Measurements from ENCODE around the gene SPINT2. TPM values are rescaled to one million over a fixed set of nuclear protein-coding genes. Genes with fewer than 3 reads are reported as not detected.
"Not testable (repeated sequence)": the region's sequence is repeated elsewhere in the genome, so short reads cannot be mapped to it uniquely, and the experiment has no call there.

SPINT2 gene
- polyA plus RNA-seq, 1 donor (not counting 4 experiments of a cell fraction or from before 2014, with no cell fraction given), result 363 TPM

DNA sequence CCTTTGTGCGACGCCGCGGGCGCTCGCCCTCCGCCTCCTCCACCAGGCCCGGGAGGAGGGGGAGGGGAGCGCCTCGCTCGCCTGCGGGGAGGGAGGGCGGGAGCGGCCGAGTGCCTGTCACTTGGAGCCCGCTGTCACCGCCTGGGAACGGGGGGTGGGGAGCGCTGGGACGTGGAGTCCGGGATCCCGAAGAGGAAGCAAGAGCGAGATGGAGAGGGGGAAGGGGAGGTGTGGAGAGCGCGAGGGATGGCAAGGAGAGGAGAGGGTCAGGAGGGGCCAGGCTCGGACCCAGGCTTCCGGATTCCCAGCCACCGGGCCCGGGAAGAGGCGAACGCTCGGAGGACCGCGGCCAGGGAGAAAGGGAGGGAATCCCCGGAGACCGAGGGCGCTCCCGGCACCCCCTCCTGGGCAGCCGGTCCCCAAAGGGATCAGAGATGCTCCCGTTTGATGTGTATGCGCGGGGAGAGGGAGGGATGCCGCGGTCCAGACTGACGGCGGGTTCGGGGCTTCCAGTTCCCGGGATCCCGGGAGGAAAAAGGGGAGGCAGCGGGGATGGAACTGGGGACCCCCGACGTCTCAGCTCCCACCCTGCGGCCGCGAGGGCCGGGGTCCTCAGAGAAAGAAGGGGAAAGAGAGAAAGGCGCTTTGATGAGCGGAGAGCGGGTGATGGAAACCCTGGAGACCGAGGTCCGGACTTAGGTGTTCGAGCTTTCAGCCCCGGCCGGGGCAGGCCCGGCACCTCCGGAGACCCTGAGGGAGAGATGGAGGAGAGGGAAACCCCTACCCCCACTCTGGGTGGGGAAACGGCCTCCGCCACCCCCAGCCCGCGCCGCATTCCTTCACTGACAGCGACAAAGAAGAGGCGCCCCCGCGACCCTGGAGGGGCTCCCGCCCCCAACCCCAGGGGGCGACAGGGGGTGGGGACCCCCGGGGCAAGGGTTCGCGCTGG, 35.6 kb upstream of the SPINT2 start:
- no peaks in the 10 kb centered on the region for H3K9me3 ChIP-seq (ENCODE audit: control insufficient read depth, low read depth, low read length)
- no peaks in the 10 kb centered on the region for H3K36me3 ChIP-seq (ENCODE audit: control insufficient read depth in 2 of 2, extremely low read depth in 1 of 2, insufficient read depth in 2 of 2, low read length in 2 of 2)
- TF ChIP-seq EZH2 (IDR thresholded peaks at IDR 0.05; ENCODE audit: low read length) (peak; percentile 38), CTCF (optimal IDR thresholded peaks at IDR 0.05 in 1 of 3, IDR thresholded peaks at IDR 0.05 in 1 of 3, conservative IDR thresholded peaks at IDR 0.05 in 1 of 3; ENCODE audit: extremely low read depth in 1 of 3, insufficient read depth in 2 of 3, low read length in 3 of 3) (no peak)
- H3K4me2 ChIP-seq (ENCODE audit: control insufficient read depth, extremely low read depth, insufficient read depth, low read depth, low read length), result peak overlapping the region; percentile 78
- peak overlapping the region; percentile 3 for H2AFZ ChIP-seq (ENCODE audit: control insufficient read depth, low read length)
- peak overlapping the region; percentile 27 to 51 (median 44) for H3K4me3 ChIP-seq (ENCODE audit: control insufficient read depth in 2 of 3, extremely low read depth in 1 of 3, insufficient read depth in 2 of 3, low read depth in 1 of 3, low read length in 3 of 3)
- no peaks in the 10 kb centered on the region for H3K9me1 ChIP-seq (ENCODE audit: control insufficient read depth, extremely low read depth, insufficient read depth, low read length)
- peaks cover 4% of the 10 kb centered on the region for H3K27me3 ChIP-seq (ENCODE audit: control insufficient read depth, extremely low read depth, insufficient read depth, low read length)
- no peak for FAIRE-seq
- dilution Hi-C loops (cut with MboI; ENCODE audit: extremely low pct_ligation_motif_present, low sequenced_read_pairs), result no loop called here
- DNase-seq (ENCODE audit: low read depth, low spot score), result no peak
- no peaks in the 10 kb centered on the region for H4K20me1 ChIP-seq (ENCODE audit: control insufficient read depth, extremely low read depth, insufficient read depth, low read length)
- no peak overlapping the region for H3K27ac ChIP-seq (ENCODE audit: control insufficient read depth, insufficient read depth, low read length)
- H3K4me1 ChIP-seq (ENCODE audit: control insufficient read depth, extremely low read depth, insufficient read depth, low read length), result peaks cover 12% of the 10 kb centered on the region
- peak overlapping the region; percentile 47 for H3K9ac ChIP-seq (ENCODE audit: control insufficient read depth, extremely low read depth, insufficient read depth, low read length)
- H3K79me2 ChIP-seq (ENCODE audit: control insufficient read depth, insufficient read depth, low read length), result no peaks in the 10 kb centered on the region

- DNase-seq (ENCODE audit: low read depth, low spot score) (peak; percentile 45), FAIRE-seq (no peak)
- Histone ChIP-seq H3K4me2 (ENCODE audit: control insufficient read depth, extremely low read depth, insufficient read depth, low read depth, low read length) (no peak overlapping the region), H3K4me1 (ENCODE audit: control insufficient read depth, extremely low read depth, insufficient read depth, low read length) (peaks cover 9% of the 10 kb centered on the region), H3K27ac (ENCODE audit: control insufficient read depth, insufficient read depth, low read length) (no peak overlapping the region), H3K9me1 (ENCODE audit: control insufficient read depth, extremely low read depth, insufficient read depth, low read length) (no peaks in the 10 kb centered on the region), H3K36me3 (ENCODE audit: control insufficient read depth in 2 of 2, extremely low read depth in 1 of 2, insufficient read depth in 2 of 2, low read length in 2 of 2) (no peaks in the 10 kb centered on the region), H3K9me3 (ENCODE audit: control insufficient read depth, low read depth, low read length) (no peaks in the 10 kb centered on the region), H3K27me3 (ENCODE audit: control insufficient read depth, extremely low read depth, insufficient read depth, low read length) (peaks cover 4% of the 10 kb centered on the region), H3K4me3 (ENCODE audit: control insufficient read depth in 2 of 3, extremely low read depth in 1 of 3, insufficient read depth in 2 of 3, low read depth in 1 of 3, low read length in 3 of 3) (peak overlapping the region in 1 of 3 experiments; percentile 27), H2AFZ (ENCODE audit: control insufficient read depth, low read length) (no peak overlapping the region), H4K20me1 (ENCODE audit: control insufficient read depth, extremely low read depth, insufficient read depth, low read length) (no peaks in the 10 kb centered on the region), H3K79me2 (ENCODE audit: control insufficient read depth, insufficient read depth, low read length) (no peaks in the 10 kb centered on the region), H3K9ac (ENCODE audit: control insufficient read depth, extremely low read depth, insufficient read depth, low read length) (no peak overlapping the region)
- TF ChIP-seq EZH2 (IDR thresholded peaks at IDR 0.05; ENCODE audit: low read length), result no peak
- TF ChIP-seq CTCF (optimal IDR thresholded peaks at IDR 0.05 in 1 of 3, IDR thresholded peaks at IDR 0.05 in 1 of 3, conservative IDR thresholded peaks at IDR 0.05 in 1 of 3; ENCODE audit: extremely low read depth in 1 of 3, insufficient read depth in 2 of 3, low read length in 3 of 3), result no peak
- dilution Hi-C loops (cut with MboI; ENCODE audit: extremely low pct_ligation_motif_present, low sequenced_read_pairs), result no loop called here
Observed at GRCh38 chr19:38229585-38230073, 34.7 kb upstream of the SPINT2 start.

DNA sequence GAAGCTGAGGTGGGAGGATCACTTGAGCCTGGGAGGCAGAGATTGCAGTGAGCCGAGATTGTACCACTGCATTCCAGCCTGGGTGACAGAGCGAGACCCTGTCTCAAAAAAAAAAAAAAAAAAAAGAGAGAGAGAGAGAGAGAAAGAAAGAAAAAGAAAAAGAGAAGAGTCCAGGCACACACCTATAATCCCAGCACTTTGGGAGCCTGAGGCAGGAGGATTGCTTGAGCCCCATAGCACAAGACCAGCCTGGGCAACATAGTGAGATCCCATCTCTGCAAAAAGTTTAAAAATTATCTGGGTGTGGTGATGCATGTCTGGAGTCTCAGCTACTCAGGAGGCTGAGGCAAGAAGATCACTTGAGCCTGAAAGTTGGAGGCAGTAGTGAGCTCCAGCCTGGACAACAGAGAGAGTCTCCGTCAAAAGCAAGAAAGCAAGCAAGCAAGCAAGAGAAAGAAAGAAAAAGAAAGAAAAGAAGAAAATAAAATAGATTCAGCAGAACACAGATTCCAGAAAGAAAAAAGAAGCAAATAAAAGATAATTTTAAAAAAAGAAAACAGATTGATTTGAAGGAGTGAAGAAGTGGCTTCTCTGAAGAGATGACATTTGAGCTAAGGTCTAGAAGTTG, 33.8 kb upstream of the SPINT2 start:
- H3K27me3 ChIP-seq (ENCODE audit: control insufficient read depth, extremely low read depth, insufficient read depth, low read length); H4K20me1 ChIP-seq (ENCODE audit: control insufficient read depth, extremely low read depth, insufficient read depth, low read length); FAIRE-seq; H3K4me3 ChIP-seq (ENCODE audit: control insufficient read depth in 2 of 3, extremely low read depth in 1 of 3, insufficient read depth in 2 of 3, low read depth in 1 of 3, low read length in 3 of 3); H3K27ac ChIP-seq (ENCODE audit: control insufficient read depth, insufficient read depth, low read length); H3K4me2 ChIP-seq (ENCODE audit: control insufficient read depth, extremely low read depth, insufficient read depth, low read depth, low read length); H3K36me3 ChIP-seq (ENCODE audit: control insufficient read depth in 2 of 2, extremely low read depth in 1 of 2, insufficient read depth in 2 of 2, low read length in 2 of 2); H2AFZ ChIP-seq (ENCODE audit: control insufficient read depth, low read length); H3K79me2 ChIP-seq (ENCODE audit: control insufficient read depth, insufficient read depth, low read length); dilution Hi-C loops (cut with MboI; ENCODE audit: extremely low pct_ligation_motif_present, low sequenced_read_pairs); DNase-seq (ENCODE audit: low read depth, low spot score); H3K9ac ChIP-seq (ENCODE audit: control insufficient read depth, extremely low read depth, insufficient read depth, low read length); H3K9me3 ChIP-seq (ENCODE audit: control insufficient read depth, low read depth, low read length); H3K4me1 ChIP-seq (ENCODE audit: control insufficient read depth, extremely low read depth, insufficient read depth, low read length); H3K9me1 ChIP-seq (ENCODE audit: control insufficient read depth, extremely low read depth, insufficient read depth, low read length): not testable (repeated sequence)

Data from keratinocyte (primary cell).